OCI-LY3 (cell line): ENCODE results near the gene LRRC4.

ENCODE experiments used
- EZH2phosphoT487 ChIP-seq: fragments of 200-600 bp; shearing (Covaris generic); IDR thresholded peaks from 2 replicates; pipeline ENCODE4 v1.6.1; 2018; ENCODE audit warnings: antibody characterized with exemption, mixed run types, low read depth
- TF ChIP-seq, protein P1 (sequence below): fragments of 200-600, 300-600 bp; sonication (generic); IDR thresholded peaks from 2 replicates; pipeline ENCODE4 v1.5.1; 2014; ENCODE audit warnings: antibody characterized with exemption, low read length, low read depth

GRCh38 chr7:128031901-128032604 lies 816 bp upstream of the LRRC4 start:
- TF ChIP-seq, protein P1, sequence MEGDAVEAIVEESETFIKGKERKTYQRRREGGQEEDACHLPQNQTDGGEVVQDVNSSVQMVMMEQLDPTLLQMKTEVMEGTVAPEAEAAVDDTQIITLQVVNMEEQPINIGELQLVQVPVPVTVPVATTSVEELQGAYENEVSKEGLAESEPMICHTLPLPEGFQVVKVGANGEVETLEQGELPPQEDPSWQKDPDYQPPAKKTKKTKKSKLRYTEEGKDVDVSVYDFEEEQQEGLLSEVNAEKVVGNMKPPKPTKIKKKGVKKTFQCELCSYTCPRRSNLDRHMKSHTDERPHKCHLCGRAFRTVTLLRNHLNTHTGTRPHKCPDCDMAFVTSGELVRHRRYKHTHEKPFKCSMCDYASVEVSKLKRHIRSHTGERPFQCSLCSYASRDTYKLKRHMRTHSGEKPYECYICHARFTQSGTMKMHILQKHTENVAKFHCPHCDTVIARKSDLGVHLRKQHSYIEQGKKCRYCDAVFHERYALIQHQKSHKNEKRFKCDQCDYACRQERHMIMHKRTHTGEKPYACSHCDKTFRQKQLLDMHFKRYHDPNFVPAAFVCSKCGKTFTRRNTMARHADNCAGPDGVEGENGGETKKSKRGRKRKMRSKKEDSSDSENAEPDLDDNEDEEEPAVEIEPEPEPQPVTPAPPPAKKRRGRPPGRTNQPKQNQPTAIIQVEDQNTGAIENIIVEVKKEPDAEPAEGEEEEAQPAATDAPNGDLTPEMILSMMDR = no peak
- no peak for TF ChIP-seq EZH2phosphoT487
